Measurements from ENCODE around the gene KCNT2.
"Not testable (repeated sequence)": the region's sequence is repeated elsewhere in the genome, so short reads cannot be mapped to it uniquely, and the experiment has no call there.

Gene KCNT2

GRCh38 chr1:196608390-196609369, at the start of gene KCNT2:
Gene KCNT2 (minus strand): TSS chr1:196608440. CDS start chr1:196608309, 131 bp downstream.
- no peak for DNase-seq

DNA sequence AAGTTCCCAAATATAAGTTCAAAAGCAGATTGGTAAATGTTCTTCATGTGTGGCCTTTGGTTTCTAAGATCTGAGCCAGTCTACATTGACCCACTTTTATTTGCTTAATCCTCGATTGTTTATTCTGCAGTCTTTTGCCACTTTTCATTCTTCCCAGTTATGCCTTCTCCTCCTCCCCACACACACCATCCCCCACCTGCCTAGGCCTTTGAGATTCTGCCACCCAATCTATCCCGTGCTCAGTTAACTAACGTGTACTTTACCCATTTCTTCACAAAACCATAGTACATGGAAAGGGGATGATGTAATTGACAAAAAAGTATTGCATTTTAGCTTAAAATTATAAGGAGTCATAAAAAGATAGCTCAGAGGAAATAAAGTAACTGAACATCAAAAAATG, 47.3 kb upstream of the KCNT2 start:
- no peak for DNase-seq

- no peak for DNase-seq
Measured at GRCh38 chr1:196655071-196655470, 46.8 kb upstream of the KCNT2 start.

DNA sequence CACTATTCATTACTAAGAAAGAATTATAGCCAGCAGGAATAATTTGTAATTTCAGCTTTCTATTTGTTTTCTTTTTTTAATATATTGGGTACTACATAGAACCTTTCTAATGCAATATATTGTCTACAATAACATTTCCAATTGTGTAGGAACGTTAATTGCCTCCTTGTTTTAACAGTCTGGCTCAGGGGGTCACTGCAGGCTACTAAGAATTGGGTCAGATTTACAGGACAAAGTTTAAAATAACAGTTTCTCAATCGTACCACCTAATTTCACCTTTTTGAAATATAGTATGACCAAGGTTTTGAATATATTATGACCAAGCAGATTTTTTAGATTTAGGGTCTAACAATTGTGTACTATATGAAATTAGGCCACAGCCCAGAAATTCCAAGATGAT, 46.0 kb upstream of the KCNT2 start:
- no peak for DNase-seq

GRCh38 chr1:196651637-196652215, 43.5 kb upstream of the KCNT2 start, which contains the start of gene CFH:
Gene CFH (plus strand): TSS chr1:196652043. CDS start chr1:196652118, 75 bp downstream.
- no peak for DNase-seq

DNA sequence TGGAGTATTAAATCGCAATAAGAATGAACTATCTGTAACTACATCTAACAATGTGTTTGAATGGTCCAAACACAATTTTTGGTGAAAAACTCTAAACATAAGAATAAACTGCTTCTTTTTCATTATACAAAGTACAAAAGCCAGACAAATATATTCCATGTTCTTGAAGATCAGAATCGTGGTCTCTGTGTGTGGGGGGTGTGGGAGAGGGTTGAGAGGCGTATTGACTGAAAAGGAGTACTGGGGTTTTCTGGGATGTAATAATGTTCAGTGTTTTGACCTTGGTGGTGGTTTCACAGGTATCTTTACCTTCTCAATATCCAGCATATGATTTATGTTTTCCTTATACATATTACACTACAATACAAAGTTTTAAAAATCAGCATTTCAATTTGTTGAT, 42.8 kb upstream of the KCNT2 start:
- DNase-seq, result no peak

DNA sequence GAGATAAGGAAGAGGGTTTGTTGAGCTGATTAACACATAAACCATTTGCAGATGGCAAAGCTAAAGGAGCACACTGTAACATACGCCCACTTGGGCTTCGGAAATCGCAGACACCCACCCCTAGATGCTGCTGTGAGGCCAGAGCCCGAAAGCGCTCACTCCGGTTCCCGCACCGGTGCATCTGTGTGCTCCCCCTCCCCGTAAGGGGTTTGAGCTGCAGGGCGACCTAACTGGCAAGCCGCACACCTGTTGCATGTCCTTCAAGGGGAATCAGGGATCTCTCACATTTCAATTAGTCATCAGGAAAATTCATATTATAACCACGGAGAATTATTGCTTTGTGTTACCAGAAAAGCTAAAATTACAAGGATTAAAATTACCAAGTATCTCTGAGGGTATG, 42.2 kb upstream of the KCNT2 start:
- DNase-seq, result no peak

- no peak for DNase-seq
Measured at GRCh38 chr1:196649990-196650389, 41.8 kb upstream of the KCNT2 start.

DNA sequence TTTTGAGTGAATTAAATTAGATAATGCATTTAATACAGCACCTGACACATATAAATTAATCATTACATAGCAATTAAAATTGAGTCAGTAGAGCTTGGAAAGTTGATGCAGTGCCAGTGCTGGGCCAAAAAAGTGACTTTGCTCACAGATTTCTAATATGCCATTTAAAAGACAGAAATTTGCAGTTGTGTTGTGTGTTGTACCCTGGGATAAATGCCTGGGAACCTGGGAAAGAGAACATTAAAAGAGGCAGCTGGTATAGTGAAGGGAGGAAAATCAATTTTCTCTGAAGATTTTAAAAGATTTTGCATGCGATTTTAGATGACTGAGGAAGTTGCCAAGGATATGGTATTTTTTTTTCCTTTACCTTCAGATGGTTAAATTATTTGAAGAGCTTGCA, 32.7 kb upstream of the KCNT2 start:
- DNase-seq, result no peak

- DNase-seq, result not testable (repeated sequence)
Measured at GRCh38 chr1:196639291-196639690, 31.1 kb upstream of the KCNT2 start.

- no peak for DNase-seq
Measured at GRCh38 chr1:196638466-196638865, 30.2 kb upstream of the KCNT2 start.

DNA sequence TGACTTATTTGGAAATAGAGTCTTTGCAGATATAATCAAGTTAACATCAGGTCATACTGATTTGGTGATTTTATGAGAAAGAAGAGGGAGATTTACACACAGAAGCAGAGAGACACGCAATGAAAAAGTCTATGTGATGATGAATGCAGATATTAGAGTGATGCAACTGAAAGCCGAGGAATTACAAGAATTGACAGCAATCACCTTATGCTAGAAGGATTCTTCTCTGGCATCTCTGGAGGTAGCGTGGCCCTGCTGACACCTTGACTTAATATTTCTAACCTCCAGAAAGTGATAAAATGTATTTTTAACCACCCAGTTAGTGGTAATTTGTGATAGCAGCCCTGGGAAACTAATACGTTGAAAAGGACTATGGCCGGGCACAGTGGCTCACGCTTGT, 29.4 kb upstream of the KCNT2 start:
- no peak for DNase-seq

DNA sequence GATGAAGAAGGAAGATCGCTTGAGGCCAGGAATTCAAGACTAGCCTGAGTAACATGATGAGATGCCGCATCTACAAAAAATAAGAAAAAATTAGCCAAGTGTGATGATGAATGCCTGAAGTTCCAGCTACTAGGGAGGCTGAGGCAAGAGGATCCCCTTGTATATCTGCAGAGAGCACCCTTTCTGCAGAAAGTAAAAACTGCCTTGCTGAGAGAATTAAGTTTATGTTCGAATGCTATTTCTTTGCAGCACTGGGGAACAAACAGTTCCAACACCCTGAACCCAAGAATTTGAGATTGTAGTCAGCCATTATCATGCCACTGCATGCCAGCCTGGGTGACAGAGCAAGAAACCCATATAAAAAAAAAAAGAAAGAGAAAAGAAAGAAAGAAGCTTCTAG, 20.6 kb upstream of the KCNT2 start:
- no peak for DNase-seq

DNA sequence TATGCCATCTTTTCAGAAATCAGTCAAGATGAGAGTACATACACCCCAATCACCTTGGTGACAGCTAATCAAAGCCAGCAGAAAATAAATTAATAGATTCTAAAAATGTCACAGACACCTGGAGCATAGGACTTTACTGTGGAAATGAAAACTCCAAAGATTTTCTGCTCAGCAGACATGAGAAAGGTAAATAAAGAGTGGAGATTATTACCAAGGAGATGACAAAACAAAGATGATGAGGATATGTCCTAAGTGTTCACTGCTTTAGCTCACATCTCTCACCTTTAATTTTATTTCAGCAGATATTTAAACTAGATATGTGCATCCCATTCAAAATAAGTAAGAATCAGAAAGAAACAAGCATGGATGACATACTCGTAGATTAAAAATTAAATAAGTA, 14.8 kb upstream of the KCNT2 start:
- no peak for DNase-seq

GRCh38 chr1:196619721-196620120, 11.5 kb upstream of the KCNT2 start:
- DNase-seq, result no peak

GRCh38 chr1:196611873-196612272, 3.6 kb upstream of the KCNT2 start:
- DNase-seq, result no peak

- no peak for DNase-seq
Measured at GRCh38 chr1:196609370-196609737, 1.1 kb upstream of the KCNT2 start.

- DNase-seq, result no peak
Measured at GRCh38 chr1:196607981-196608380, 259 bp downstream of the KCNT2 start.

DNA sequence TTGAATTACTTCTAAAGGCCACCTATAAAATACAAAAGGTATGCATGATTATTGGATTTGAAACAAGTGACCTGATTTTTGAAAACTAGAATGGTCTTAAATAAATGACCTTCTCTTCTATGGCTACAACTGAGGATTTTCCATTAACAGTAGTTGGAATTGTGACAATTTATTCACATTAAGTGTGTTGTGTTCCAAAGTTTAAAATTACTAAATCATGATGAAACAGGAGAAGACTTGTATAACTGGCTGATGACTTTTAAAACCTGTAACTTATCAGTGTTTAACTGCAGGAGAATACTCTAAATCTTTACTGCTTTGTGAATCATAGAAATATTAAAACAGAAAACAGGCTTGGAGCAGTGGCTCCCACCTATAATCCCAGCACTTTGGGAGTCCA, 4.6 kb downstream of the KCNT2 start:
- no peak for DNase-seq

- DNase-seq, result no peak
Measured at GRCh38 chr1:196598942-196599748, 9.1 kb downstream of the KCNT2 start.

GRCh38 chr1:196594700-196595099, 13.5 kb downstream of the KCNT2 start:
- no peak for DNase-seq

DNA sequence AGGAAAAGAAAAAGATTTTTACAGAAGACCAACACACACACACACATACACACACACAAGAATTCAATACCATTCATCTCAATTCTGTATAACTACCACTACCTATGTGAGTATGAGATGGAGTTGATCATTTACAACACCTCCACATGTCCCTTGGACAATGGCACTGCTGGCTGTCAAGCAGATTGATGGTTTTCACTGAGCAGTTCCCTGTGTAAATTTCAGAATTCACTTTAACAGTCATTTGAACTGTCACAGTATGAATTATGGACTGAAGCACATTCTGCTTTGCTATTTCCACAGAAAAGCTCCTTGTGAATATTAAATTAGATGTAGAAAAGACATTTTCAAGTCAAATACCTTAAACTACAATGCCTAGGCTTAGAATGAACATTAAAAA, 14.3 kb downstream of the KCNT2 start:
- DNase-seq, result no peak

- DNase-seq, result no peak
Measured at GRCh38 chr1:196590959-196591358, 17.3 kb downstream of the KCNT2 start.

Data from activated T-cell treated with anti-CD3 and anti-CD28 coated beads for 4 hours (primary cell).